H9 (cell line): Measurements from ENCODE around the gene SRGAP2C. TPM values are rescaled to one million over a fixed set of nuclear protein-coding genes. Genes with fewer than 3 reads are reported as not detected.
"Not testable (repeated sequence)": the region's sequence is repeated elsewhere in the genome, so short reads cannot be mapped to it uniquely, and the experiment has no call there.

Experiments
- DNase-seq: peaks from one replicate; pipeline ENCODE4 v3.0.0-alpha.2; 2017
- H2AFZ ChIP-seq: one replicate; pipeline ENCODE4 v1.6.1; 2013; ENCODE audit warnings: mild to moderate bottlenecking, low read length, control low read depth, moderate library complexity
- H2AK5ac ChIP-seq: 2 replicates; pipeline ENCODE4 v1.6.1; 2013; ENCODE audit warnings: low read length, control low read depth, mixed read lengths; ENCODE audit not compliant: insufficient read length
- H2BK120ac ChIP-seq: one replicate; pipeline ENCODE4 v1.6.1; 2013; ENCODE audit warnings: low read depth, mild to moderate bottlenecking, low read length, control low read depth, inconsistent platforms; ENCODE audit not compliant: poor library complexity, severe bottlenecking
- H2BK12ac ChIP-seq: 2 replicates; pipeline ENCODE4 v1.6.1; 2013; ENCODE audit warnings: low read length, control low read depth, mixed read lengths, low read depth; ENCODE audit not compliant: insufficient read length
- H2BK15ac ChIP-seq: 2 replicates; pipeline ENCODE4 v1.6.1; 2013; ENCODE audit warnings: low read depth, low read length, control low read depth
- H2BK20ac ChIP-seq: one replicate; pipeline ENCODE4 v1.6.1; 2013; ENCODE audit warnings: low read depth, mild to moderate bottlenecking, low read length, control low read depth, inconsistent platforms; ENCODE audit not compliant: poor library complexity, severe bottlenecking
- H2BK5ac ChIP-seq: 2 replicates; pipeline ENCODE4 v1.6.1; 2013; ENCODE audit warnings: low read length, control low read depth, mixed read lengths; ENCODE audit not compliant: insufficient read length
- H3K14ac ChIP-seq: 2 replicates; pipeline ENCODE4 v1.6.1; 2013; ENCODE audit warnings: low read length, control low read depth; ENCODE audit not compliant: insufficient read depth
- H3K18ac ChIP-seq: 2 replicates; pipeline ENCODE4 v1.6.1; 2013; ENCODE audit warnings: low read depth, mild to moderate bottlenecking, mixed read lengths, low read length, control low read depth; ENCODE audit not compliant: insufficient read length
- H3K23ac ChIP-seq: 2 replicates; pipeline ENCODE4 v1.6.1; 2013; ENCODE audit warnings: low read length, control low read depth, mixed read lengths, low read depth; ENCODE audit not compliant: insufficient read length
- H3K23me2 ChIP-seq: 2 replicates; pipeline ENCODE4 v1.6.1; 2013; ENCODE audit warnings: low read depth, mild to moderate bottlenecking, mixed read lengths, low read length, control low read depth; ENCODE audit not compliant: insufficient read length, poor library complexity, severe bottlenecking
- H3K27ac ChIP-seq: 2 replicates; pipeline ENCODE4 v1.5.1; 2013; ENCODE audit warnings: low read length, control low read depth, mixed read lengths, low read depth; ENCODE audit not compliant: insufficient read length
- H3K27me3 ChIP-seq: 2 replicates; pipeline ENCODE4 v1.6.1; 2013; ENCODE audit warnings: low read length, control low read depth, inconsistent platforms; ENCODE audit not compliant: insufficient read depth
- H3K4ac ChIP-seq: 2 replicates; pipeline ENCODE4 v1.6.1; 2013; ENCODE audit warnings: low read depth, mild to moderate bottlenecking, control low read depth, inconsistent platforms, low read length, moderate library complexity
- H3K4me1 ChIP-seq: 2 replicates; pipeline ENCODE4 v1.6.1; 2013; ENCODE audit warnings: low read length, control low read depth, inconsistent platforms; ENCODE audit not compliant: insufficient read depth
- H3K4me2 ChIP-seq: 2 replicates; pipeline ENCODE4 v1.6.1; 2013; ENCODE audit warnings: low read length, control low read depth, mixed read lengths; ENCODE audit not compliant: insufficient read length, insufficient read depth
- H3K56ac ChIP-seq: 2 replicates; pipeline ENCODE4 v1.6.1; 2013; ENCODE audit warnings: low read depth, mild to moderate bottlenecking, mixed read lengths, low read length, control low read depth; ENCODE audit not compliant: insufficient read length
- H3K79me1 ChIP-seq: 2 replicates; pipeline ENCODE4 v1.6.1; 2013; ENCODE audit warnings: low read depth, mild to moderate bottlenecking, moderate library complexity, low read length, control low read depth, inconsistent platforms; ENCODE audit not compliant: insufficient read depth, poor library complexity, severe bottlenecking
- H3K79me2 ChIP-seq: 2 replicates; pipeline ENCODE4 v1.6.1; 2013; ENCODE audit warnings: low read length, control low read depth, inconsistent platforms; ENCODE audit not compliant: insufficient read depth
- H3K9ac ChIP-seq: 2 replicates; pipeline ENCODE4 v1.6.1; 2013; ENCODE audit warnings: low read length, control low read depth, mixed read lengths; ENCODE audit not compliant: insufficient read length; ENCODE audit errors: extremely low read depth
- H3K9me3 ChIP-seq: one replicate; pipeline ENCODE4 v1.6.1; 2013; ENCODE audit warnings: low read depth, low read length, inconsistent platforms; ENCODE audit not compliant: control insufficient read depth
- H3T11ph ChIP-seq: one replicate; pipeline ENCODE4 v1.6.1; 2013; ENCODE audit warnings: mild to moderate bottlenecking, low read length, control low read depth, inconsistent platforms
- H4K20me1 ChIP-seq: one replicate; pipeline ENCODE4 v1.6.1; 2013; ENCODE audit not compliant: control insufficient read depth, insufficient read length, insufficient read depth
- H4K5ac ChIP-seq: 2 replicates; pipeline ENCODE4 v1.6.1; 2013; ENCODE audit warnings: low read depth, mild to moderate bottlenecking, mixed read lengths, low read length, control low read depth; ENCODE audit not compliant: insufficient read length
- H4K8ac ChIP-seq: replicated peaks from 2 replicates; pipeline ENCODE4 v1.6.1; 2013; ENCODE audit warnings: low read length, control low read depth, mixed read lengths, low read depth; ENCODE audit not compliant: insufficient read length
- H4K91ac ChIP-seq: 2 replicates; pipeline ENCODE4 v1.6.1; 2013; ENCODE audit warnings: low read depth, mild to moderate bottlenecking, moderate library complexity, mixed read lengths, low read length, control low read depth; ENCODE audit not compliant: insufficient read length
- H3K27ac Mint-ChIP-seq, 3 experiments: 2 replicates in 2 of 3; 3 replicates in 1 of 3; pipeline ENCODE4 v1.8.0; 2020 to 2021; ENCODE audit warnings: mixed read lengths in 3 of 3, mild to moderate bottlenecking in 1 of 3, moderate library complexity in 1 of 3
- H3K27me3 Mint-ChIP-seq: 2 replicates; pipeline ENCODE4 v1.8.0; 2021; ENCODE audit warnings: low read depth, mild to moderate bottlenecking, moderate library complexity, mixed read lengths
- H3K36me3 Mint-ChIP-seq, 3 experiments: 2 replicates in 2 of 3; 3 replicates in 1 of 3; pipeline ENCODE4 v1.8.0; 2020 to 2021; ENCODE audit warnings: low read depth in 3 of 3, mixed read lengths in 3 of 3; ENCODE audit not compliant: insufficient read depth in 1 of 3
- H3K4me1 Mint-ChIP-seq, 2 experiments: 2 replicates each; pipeline ENCODE4 v1.8.0; 2020; ENCODE audit warnings: mixed read lengths in 2 of 2
- H3K4me3 Mint-ChIP-seq, 2 experiments: 2 replicates in 1 of 2; 3 replicates in 1 of 2; pipeline ENCODE4 v1.8.0; 2020 to 2021; ENCODE audit warnings: mild to moderate bottlenecking in 2 of 2, mixed read lengths in 2 of 2, moderate library complexity in 1 of 2
- H3K9me3 Mint-ChIP-seq, 2 experiments: 2 replicates in 1 of 2; 3 replicates in 1 of 2; pipeline ENCODE4 v1.8.0; 2020; ENCODE audit warnings: mild to moderate bottlenecking in 2 of 2, mixed read lengths in 2 of 2, moderate library complexity in 1 of 2
- WGBS: extraction: QIAGEN DNeasy Blood & Tissue Kit; methylation state at CpG from one replicate; pipeline ENCODE4 v1.1.7; 2013; ENCODE audit warnings: missing lambda C conversion rate, low lambda C conversion rate, mixed read lengths; ENCODE audit not compliant: insufficient read length; ENCODE audit errors: extremely low coverage; 5-methylcytosine and 5-hydroxymethylcytosine counted together
- total RNA-seq: library from RNA; stranded (reverse); gene quantifications from 2 replicates; pipeline ENCODE4 v1.2.1, GENCODE V29; 2021

Gene SRGAP2C
- total RNA-seq, 1 experiment from 2014 or later: 16.5 TPM

DNA sequence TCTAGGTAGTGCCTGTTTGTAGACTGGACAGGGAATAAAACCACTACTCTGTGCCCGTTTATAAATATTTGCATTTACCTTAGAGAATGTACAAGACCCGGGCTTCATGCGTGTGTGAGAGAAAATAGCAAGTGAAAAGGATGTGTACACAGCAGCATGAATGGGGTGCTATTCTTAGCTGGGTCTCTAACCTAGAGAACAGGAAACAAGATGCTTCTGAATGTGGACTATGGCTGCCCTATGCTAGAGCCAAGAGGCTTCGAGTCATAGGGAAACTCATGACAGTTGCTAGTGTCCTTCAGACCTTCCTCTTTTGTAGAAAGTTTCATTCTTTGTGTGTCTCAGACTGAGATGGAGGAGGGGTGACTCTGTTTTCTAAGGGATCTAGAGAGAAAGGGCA lies 39.9 kb downstream of the SRGAP2C start:
- H3K23ac ChIP-seq, H3K27ac Mint-ChIP-seq, H4K5ac ChIP-seq, H2BK5ac ChIP-seq, H2BK15ac ChIP-seq, H2BK20ac ChIP-seq, H3K4ac ChIP-seq, H4K91ac ChIP-seq, H3K14ac ChIP-seq, H3K4me1 ChIP-seq, H3K27me3 Mint-ChIP-seq, H4K20me1 ChIP-seq, H2BK120ac ChIP-seq, H2BK12ac ChIP-seq, H2AK5ac ChIP-seq, H3K79me1 ChIP-seq, H3T11ph ChIP-seq, H3K9ac ChIP-seq, H3K9me3 ChIP-seq, H4K8ac ChIP-seq, H3K36me3 Mint-ChIP-seq, H3K23me2 ChIP-seq, H3K79me2 ChIP-seq, H3K18ac ChIP-seq, DNase-seq, H3K4me3 Mint-ChIP-seq, H3K4me1 Mint-ChIP-seq, H3K4me2 ChIP-seq, H2AFZ ChIP-seq, H3K27ac ChIP-seq, H3K27me3 ChIP-seq, H3K9me3 Mint-ChIP-seq, H3K56ac ChIP-seq: not testable (repeated sequence)
- no CpG with 5 or more reads among the region's 4 CpGs for WGBS

DNA sequence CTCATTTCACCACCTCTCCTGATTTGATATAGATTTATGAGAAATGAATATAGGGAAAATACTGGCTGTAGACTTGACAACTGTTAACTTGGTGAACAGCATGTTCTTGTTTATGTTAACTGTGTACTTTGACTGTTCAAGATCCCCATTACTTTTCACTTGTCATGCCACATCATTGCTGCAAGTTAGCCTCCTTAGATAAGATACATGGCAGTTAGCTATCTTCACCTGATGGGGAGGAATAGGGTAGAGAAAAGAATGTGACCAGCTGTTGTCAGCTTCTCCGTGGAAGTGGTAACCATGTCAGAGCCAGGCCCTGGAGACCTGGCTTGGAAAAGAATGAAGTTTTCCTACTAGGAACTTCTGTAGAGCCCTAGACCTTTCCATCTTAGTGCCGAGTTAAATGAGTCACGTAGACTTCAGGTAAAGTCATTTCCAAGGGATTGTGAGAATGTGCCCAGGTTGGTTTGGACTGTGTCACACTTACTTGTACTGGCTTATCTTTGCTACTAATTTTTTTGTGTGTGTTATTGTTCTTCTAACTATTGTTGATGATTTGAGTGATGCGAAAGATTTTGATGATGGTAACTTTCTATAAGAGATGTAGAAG lies 41.6 kb downstream of the SRGAP2C start:
- not testable (repeated sequence) for H4K20me1 ChIP-seq, H3K23me2 ChIP-seq, H3K4me1 ChIP-seq, DNase-seq, H2AK5ac ChIP-seq, H3K4me2 ChIP-seq, H3K23ac ChIP-seq, H4K8ac ChIP-seq, H2BK5ac ChIP-seq, H3K27me3 Mint-ChIP-seq, H3K4ac ChIP-seq, H3K14ac ChIP-seq, H3K9me3 ChIP-seq, H3K27me3 ChIP-seq, H3K56ac ChIP-seq, H3K27ac ChIP-seq, H2BK15ac ChIP-seq, H3K4me1 Mint-ChIP-seq, H3T11ph ChIP-seq, H3K27ac Mint-ChIP-seq, H3K4me3 Mint-ChIP-seq, H3K79me1 ChIP-seq, H3K9me3 Mint-ChIP-seq, H2BK12ac ChIP-seq, H4K91ac ChIP-seq, H3K9ac ChIP-seq, H3K36me3 Mint-ChIP-seq, H4K5ac ChIP-seq, H3K18ac ChIP-seq, H3K79me2 ChIP-seq, H2BK20ac ChIP-seq, H2AFZ ChIP-seq, H2BK120ac ChIP-seq
- WGBS: no CpG with 5 or more reads among the region's 4 CpGs
